SK-N-SH (cell line): ENCODE data around the gene PRSS38. TPM values are rescaled to one million over a fixed set of nuclear protein-coding genes. Genes with fewer than 3 reads are reported as not detected.

Experiments
- CTCF ChIA-PET: fragments of 300-600, 350-600 bp; formaldehyde crosslinking; extraction: SDS; loops from one replicate; lab custom pipeline; 2021; lab: Yijun Ruan, JAX
- POLR2A ChIA-PET: fragments of 350-600 bp; sonication (Branson Sonifier 250); formaldehyde crosslinking; extraction: SDS; loops from one replicate; lab custom pipeline; 2020; ENCODE audit warnings: antibody characterized with exemption, inconsistent platforms; lab: Yijun Ruan, JAX
- DNase-seq: peaks from one replicate; pipeline ENCODE4 v3.0.0; 2012
- H2AFZ ChIP-seq: fragments of 200-600 bp; sonication (generic); 2 replicates; pipeline ENCODE4 v1.8.1; 2016; ENCODE audit warnings: antibody characterized with exemption, mild to moderate bottlenecking, low read depth
- H3F3A ChIP-seq: fragments of 200-600 bp; sonication (generic); replicated peaks from 2 replicates; pipeline ENCODE3; 2016; ENCODE audit warnings: antibody characterized with exemption, mild to moderate bottlenecking; ENCODE audit not compliant: insufficient read depth
- H3K27ac ChIP-seq, 2 experiments: fragments of 200-500 bp in 1 of 2; fragments of 200-600 bp in 1 of 2; sonication (Bioruptor generic) in 1 of 2; sonication (generic), shearing (Covaris generic) in 1 of 2; 2 replicates each; pipeline versions ENCODE4 v1.5.1 to v1.6.1; 2014 to 2016; ENCODE audit warnings: low read depth in 2 of 2, inconsistent platforms in 1 of 2, low read length in 1 of 2, mild to moderate bottlenecking in 1 of 2, mixed read lengths in 1 of 2
- H3K27me3 ChIP-seq: fragments of 200-600 bp; sonication (generic), shearing (Covaris generic); 2 replicates; pipeline ENCODE4 v1.6.1; 2016; ENCODE audit warnings: mixed run types; ENCODE audit not compliant: insufficient read depth
- H3K36me3 ChIP-seq, 2 experiments: fragments of 200-500 bp in 1 of 2; fragments of 200-600 bp in 1 of 2; sonication (Bioruptor generic) in 1 of 2; sonication (generic) in 1 of 2; replicated peaks in 1 of 2; 2 replicates each; pipeline versions ENCODE3 to v1.5.1; 2014 to 2016; ENCODE audit warnings: low read length in 1 of 2, mild to moderate bottlenecking in 1 of 2; ENCODE audit not compliant: insufficient read depth in 2 of 2, control insufficient read depth in 1 of 2
- H3K4me1 ChIP-seq, 2 experiments: fragments of 200-500 bp in 1 of 2; fragments of 200-600 bp in 1 of 2; sonication (Bioruptor generic) in 1 of 2; sonication (generic), shearing (Covaris generic) in 1 of 2; 2 replicates each; pipeline versions ENCODE4 v1.5.1 to v1.6.1; 2014 to 2016; ENCODE audit warnings: low read depth in 1 of 2, low read length in 1 of 2, mixed run types in 1 of 2; ENCODE audit not compliant: insufficient read depth in 2 of 2, control insufficient read depth in 1 of 2
- H3K4me2 ChIP-seq: fragments of 200-600 bp; sonication (generic), shearing (Covaris generic); 2 replicates; pipeline ENCODE4 v1.6.1; 2017; ENCODE audit warnings: mixed run types
- H3K4me3 ChIP-seq, 2 experiments: fragments of 200-500 bp in 1 of 2; fragments of 200-600 bp in 1 of 2; sonication (Bioruptor generic) in 1 of 2; sonication (generic), shearing (Covaris generic) in 1 of 2; 2 replicates each; pipeline versions ENCODE4 v1.5.1 to v1.8.1; 2014 to 2016; ENCODE audit warnings: low read depth in 2 of 2, inconsistent platforms in 1 of 2, low read length in 1 of 2, mild to moderate bottlenecking in 1 of 2, mixed read lengths in 1 of 2, moderate library complexity in 1 of 2
- H3K79me2 ChIP-seq: fragments of 200-600 bp; sonication (generic); 2 replicates; pipeline ENCODE4 v1.8.1; 2017; ENCODE audit warnings: mild to moderate bottlenecking; ENCODE audit not compliant: insufficient read depth
- H3K9ac ChIP-seq: fragments of 200-600 bp; sonication (generic); 2 replicates; pipeline ENCODE4 v1.6.1; 2017; ENCODE audit warnings: mixed run types
- H3K9me2 ChIP-seq: fragments of 200-600 bp; sonication (generic); 2 replicates; pipeline ENCODE4 v1.6.1; 2017; ENCODE audit warnings: mixed run types
- H3K9me3 ChIP-seq: fragments of 200-600 bp; sonication (generic); 2 replicates; pipeline ENCODE4 v1.6.1; 2017; ENCODE audit warnings: mixed run types, mild to moderate bottlenecking, moderate library complexity
- H4K20me1 ChIP-seq: fragments of 200-600 bp; sonication (generic); 2 replicates; pipeline ENCODE4 v1.6.1; 2017; ENCODE audit warnings: mild to moderate bottlenecking, mixed run types; ENCODE audit not compliant: insufficient read depth
- CTCF ChIP-seq: fragments of 200-600 bp; sonication (generic); IDR thresholded peaks from 2 replicates; pipeline ENCODE4 v1.6.1; 2017; ENCODE audit warnings: antibody characterized with exemption, mild to moderate bottlenecking, moderate library complexity
- GABPA ChIP-seq: IDR thresholded peaks from 2 replicates; pipeline ENCODE4 v1.4.0; 2012; ENCODE audit warnings: low read depth, mild to moderate bottlenecking
- GATA2 ChIP-seq: sonication (generic); formaldehyde crosslinking; IDR thresholded peaks from 2 replicates; pipeline ENCODE4 v1.5.0; 2020; ENCODE audit warnings: mild to moderate bottlenecking, missing genetic modification reagents
- JUND ChIP-seq: IDR thresholded peaks from 2 replicates; pipeline ENCODE4 v1.4.0; 2012
- MXI1 ChIP-seq: IDR thresholded peaks from 2 replicates; pipeline ENCODE4 v1.6.1; 2012; ENCODE audit warnings: mild to moderate bottlenecking, low read depth, low read length, improper control_type of control experiment
- NFIC ChIP-seq: IDR thresholded peaks from 2 replicates; pipeline ENCODE4 v1.4.0; 2012; ENCODE audit warnings: borderline replicate concordance
- PBX3 ChIP-seq: IDR thresholded peaks from 2 replicates; pipeline ENCODE4; 2012
- RCOR1 ChIP-seq: fragments of 150-350 bp; IDR thresholded peaks from 2 replicates; pipeline ENCODE4 v1.6.1; 2017; ENCODE audit warnings: antibody characterized with exemption, low read length
- RXRA ChIP-seq: IDR thresholded peaks from 2 replicates; pipeline ENCODE4 v1.4.0; 2012; ENCODE audit warnings: low read depth, mild to moderate bottlenecking, borderline replicate concordance
- TAF1 ChIP-seq: IDR thresholded peaks from 2 replicates; pipeline ENCODE4 v1.6.1; 2012; ENCODE audit warnings: low read depth, mild to moderate bottlenecking, low read length, moderate library complexity, borderline replicate concordance
- TCF12 ChIP-seq: IDR thresholded peaks from 2 replicates; pipeline ENCODE4 v1.4.0; 2012
- YY1 ChIP-seq: IDR thresholded peaks from 2 replicates; pipeline ENCODE4 v1.4.0; 2012; ENCODE audit warnings: low read depth, mild to moderate bottlenecking
- WGBS: methylation state at CpG from one replicate; pipeline ENCODE4 v1.1.6; 2017; ENCODE audit warnings: low lambda C conversion rate; 5-methylcytosine and 5-hydroxymethylcytosine counted together
- polyA plus RNA-seq, 3 experiments: library from polyadenylated mRNA; depleted of rRNA; stranded (reverse); fragments of >200 nt; gene quantifications; 2 replicates each; pipeline ENCODE4 v1.2.3, GENCODE V29; 2012

Gene PRSS38
- polyA plus RNA-seq, 1 of the 3 experiments (the other 2 are of a cell fraction) = not detected

- Histone ChIP-seq H2AFZ (no peak overlapping the region), H3K4me2 (no peak overlapping the region), H3K9ac (no peak overlapping the region), H3K9me3 (no peaks in the 10 kb centered on the region), H3K27ac (no peak overlapping the region), H3K4me1 (no peaks in the 10 kb centered on the region), H3K27me3 (no peaks in the 10 kb centered on the region), H3K36me3 (no peaks in the 10 kb centered on the region), H4K20me1 (no peaks in the 10 kb centered on the region), H3F3A (no peaks in the 10 kb centered on the region), H3K4me3 (no peak overlapping the region), H3K9me2 (no peaks in the 10 kb centered on the region), H3K79me2 (no peaks in the 10 kb centered on the region)
- POLR2A ChIA-PET = no interaction called here
- TF ChIP-seq PBX3 (no peak), TAF1 (no peak), NFIC (no peak), GABPA (no peak), YY1 (no peak), TCF12 (no peak)
- 58% methylated on average over 13 of the region's 17 CpGs for WGBS
- DNase-seq = no peak
- CTCF ChIA-PET = interaction anchor here (0.9 kb wide), 1 partner anchor 1284 kb away, joined by 3 read pairs; no protein-coding TSS in a partner anchor
Observed at GRCh38 chr1:227892489-227893299, 77.2 kb downstream of the PRSS38 start.

GRCh38 chr1:227893300-227893948, 77.9 kb downstream of the PRSS38 start:
- 36% methylated on average over 5 of the region's 9 CpGs for WGBS
- CTCF ChIA-PET = no interaction called here
- Histone ChIP-seq H3K9ac (no peak overlapping the region), H3K27ac (no peak overlapping the region), H3K4me1 (no peaks in the 10 kb centered on the region), H4K20me1 (no peaks in the 10 kb centered on the region), H3K27me3 (no peaks in the 10 kb centered on the region), H3K9me2 (no peaks in the 10 kb centered on the region), H3K36me3 (no peaks in the 10 kb centered on the region), H3F3A (no peaks in the 10 kb centered on the region), H3K9me3 (no peaks in the 10 kb centered on the region), H3K4me3 (no peak overlapping the region), H3K4me2 (no peak overlapping the region), H3K79me2 (no peaks in the 10 kb centered on the region), H2AFZ (no peak overlapping the region)
- DNase-seq = no peak
- POLR2A ChIA-PET = no interaction called here
- no peak for TF ChIP-seq RCOR1
- TF ChIP-seq TAF1 = no peak
- no peak for TF ChIP-seq TCF12
- TF ChIP-seq CTCF = no peak
- no peak for TF ChIP-seq GATA2 (CRISPR knock-in tag)
- no peak for TF ChIP-seq RXRA
- no peak for TF ChIP-seq MXI1
- no peak for TF ChIP-seq JUND
- TF ChIP-seq PBX3 = no peak
